Tibial nerve (tissue), 4 donors: ENCODE data around the gene NMT1. TPM values are rescaled to one million over a fixed set of nuclear protein-coding genes. Genes with fewer than 3 reads are reported as not detected.
A peak's percentile ranks its signal among the peaks of the same experiment; 100 is the strongest.

ENCODE experiments used
- DNase-seq, 2 donors: peaks; one replicate each; pipeline ENCODE4 v3.0.0-alpha.2; 2019; ENCODE audit warnings: low spot score in 2 of 2
- H3K27ac ChIP-seq, 4 donors: fragments of 200-600 bp; sonication (generic) in 3 of 4; one replicate each; pipeline ENCODE4 v1.5.1; 2017 to 2019; ENCODE audit warnings: mild to moderate bottlenecking in 1 of 4
- H3K27me3 ChIP-seq, 2 donors: fragments of 200-600 bp; sonication (generic) in 1 of 2; one replicate each; pipeline versions ENCODE4 v1.5.1 to v1.6.0; 2017 to 2019
- H3K36me3 ChIP-seq, 3 donors: fragments of 200-600 bp; sonication (generic); one replicate each; pipeline ENCODE4 v1.5.1; 2018 to 2019
- H3K4me1 ChIP-seq, 4 donors: fragments of 200-600 bp; sonication (generic) in 3 of 4; one replicate each; pipeline ENCODE4 v1.5.1; 2017 to 2019
- H3K4me3 ChIP-seq, 4 donors: fragments of 200-600 bp; sonication (generic) in 3 of 4; one replicate each; pipeline ENCODE4 v1.5.1; 2017 to 2019; ENCODE audit warnings: mild to moderate bottlenecking in 1 of 4, moderate library complexity in 1 of 4
- H3K9me3 ChIP-seq, 4 donors: fragments of 200-600 bp; sonication (generic) in 3 of 4; one replicate each; pipeline ENCODE4 v1.5.1; 2017 to 2019
- EP300 ChIP-seq, 2 donors: sonication (generic); formaldehyde crosslinking; IDR thresholded peaks; one replicate each; pipeline ENCODE4 v1.6.1; 2017; ENCODE audit warnings: antibody characterized with exemption in 2 of 2, mild to moderate bottlenecking in 1 of 2
- POLR2A ChIP-seq, 2 donors: fragments of 450-650 bp; IDR thresholded peaks; one replicate each; pipeline ENCODE4 v1.6.1; 2017; ENCODE audit warnings: antibody characterized with exemption in 2 of 2, mild to moderate bottlenecking in 2 of 2, moderate library complexity in 2 of 2
- WGBS, 2 donors: methylation state at CpG; one replicate each; pipeline ENCODE4 v1.1.5; 2018; 5-methylcytosine and 5-hydroxymethylcytosine counted together
- total RNA-seq, 4 donors: library from RNA; depleted of rRNA; stranded (reverse); fragments of >200 nt; gene quantifications; one replicate each; pipeline ENCODE4 v1.1.0, GENCODE V29; 2016
- TF ChIP-seq, protein P1 (sequence below), 5 experiments: fragments of 200-600 bp in 3 of 5; fragments of 450-650 bp in 2 of 5; sonication (generic) in 3 of 5; IDR thresholded peaks; one replicate each; pipeline ENCODE4 v1.5.1; 2016 to 2019; ENCODE audit warnings: antibody characterized with exemption in 5 of 5, mild to moderate bottlenecking in 3 of 5, moderate library complexity in 2 of 5

Gene NMT1
- 10 to 100 TPM; 63.2 to 97.9 (median 80.1) TPM for total RNA-seq

GRCh38 chr17:45060797-45061605, at the start of gene NMT1:
NMT1 (plus strand) TSS chr17:45061317; CDS start chr17:45061330, 13 bp downstream.
- no peaks in the 10 kb centered on the region for H3K9me3 ChIP-seq
- H3K4me3 ChIP-seq, result peak within 1 kb of the TSS; percentile 59 to 94 (median 68)
- TF ChIP-seq, protein P1, sequence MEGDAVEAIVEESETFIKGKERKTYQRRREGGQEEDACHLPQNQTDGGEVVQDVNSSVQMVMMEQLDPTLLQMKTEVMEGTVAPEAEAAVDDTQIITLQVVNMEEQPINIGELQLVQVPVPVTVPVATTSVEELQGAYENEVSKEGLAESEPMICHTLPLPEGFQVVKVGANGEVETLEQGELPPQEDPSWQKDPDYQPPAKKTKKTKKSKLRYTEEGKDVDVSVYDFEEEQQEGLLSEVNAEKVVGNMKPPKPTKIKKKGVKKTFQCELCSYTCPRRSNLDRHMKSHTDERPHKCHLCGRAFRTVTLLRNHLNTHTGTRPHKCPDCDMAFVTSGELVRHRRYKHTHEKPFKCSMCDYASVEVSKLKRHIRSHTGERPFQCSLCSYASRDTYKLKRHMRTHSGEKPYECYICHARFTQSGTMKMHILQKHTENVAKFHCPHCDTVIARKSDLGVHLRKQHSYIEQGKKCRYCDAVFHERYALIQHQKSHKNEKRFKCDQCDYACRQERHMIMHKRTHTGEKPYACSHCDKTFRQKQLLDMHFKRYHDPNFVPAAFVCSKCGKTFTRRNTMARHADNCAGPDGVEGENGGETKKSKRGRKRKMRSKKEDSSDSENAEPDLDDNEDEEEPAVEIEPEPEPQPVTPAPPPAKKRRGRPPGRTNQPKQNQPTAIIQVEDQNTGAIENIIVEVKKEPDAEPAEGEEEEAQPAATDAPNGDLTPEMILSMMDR (IDR thresholded peaks at IDR 0.05), result peak in 2 of 5 experiments; percentile 50 to 58
- TF ChIP-seq EP300 (IDR thresholded peaks at IDR 0.05) (peak; percentile 70 to 99), POLR2A (IDR thresholded peaks at IDR 0.05) (peak; percentile 80 to 93)
- no peaks in the 10 kb centered on the region for H3K27me3 ChIP-seq
- WGBS, 2 donors, result 0% methylated on average over 45 to 49 of the region's 50 CpGs
- DNase-seq, result peak; percentile 97 to 98
- H3K36me3 ChIP-seq, result peaks cover 0 to 8% (median 0%) of the 10 kb centered on the region in 3 donors
- H3K4me1 ChIP-seq, result peaks cover 8 to 63% (median 34%) of the 10 kb centered on the region in 4 donors
- peak within 1 kb of the TSS; percentile 76 to 97 (median 89) for H3K27ac ChIP-seq

DNA sequence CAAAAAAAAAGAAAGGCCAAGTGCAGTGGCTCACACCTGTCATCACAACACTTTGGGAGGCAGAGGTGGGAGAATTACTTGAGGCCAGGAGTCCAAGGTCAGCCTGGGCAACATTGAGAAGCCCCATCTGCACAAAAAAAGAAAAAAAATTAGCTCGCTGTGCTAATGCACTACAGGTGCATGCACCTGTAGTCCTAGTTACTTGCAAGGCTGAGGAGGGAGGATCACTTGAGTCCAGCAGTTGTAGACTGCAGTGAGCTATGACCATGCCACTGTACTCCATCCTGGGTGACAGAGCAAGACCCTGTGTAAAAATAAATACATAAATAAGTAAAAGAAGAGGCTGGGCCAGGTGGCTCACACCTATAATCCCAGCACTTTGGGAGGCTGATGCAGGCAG, 49.4 kb upstream of the NMT1 start:
- TF ChIP-seq POLR2A (IDR thresholded peaks at IDR 0.05) (no peak), EP300 (IDR thresholded peaks at IDR 0.05) (no peak)
- TF ChIP-seq, protein P1 (IDR thresholded peaks at IDR 0.05), result no peak
- Histone ChIP-seq H3K4me1 (peaks cover 0 to 13% (median 0%) of the 10 kb centered on the region in 4 donors), H3K9me3 (no peaks in the 10 kb centered on the region), H3K36me3 (no peaks in the 10 kb centered on the region), H3K27ac (no peak overlapping the region), H3K4me3 (no peak overlapping the region), H3K27me3 (no peaks in the 10 kb centered on the region)
- 86 to 88% methylated on average over 1 of the region's 1 CpG for WGBS, 2 donors
- DNase-seq, result no peak

GRCh38 chr17:45013021-45013997, 47.8 kb upstream of the NMT1 start:
- TF ChIP-seq, protein P1 (IDR thresholded peaks at IDR 0.05), result no peak
- 54 to 58% methylated on average over 17 of the region's 17 CpGs for WGBS, 2 donors
- Histone ChIP-seq H3K9me3 (no peaks in the 10 kb centered on the region), H3K27me3 (no peaks in the 10 kb centered on the region), H3K27ac (peak overlapping the region in 1 of 4 donors; percentile 39), H3K36me3 (no peaks in the 10 kb centered on the region), H3K4me3 (no peak overlapping the region), H3K4me1 (peaks cover 0 to 19% (median 2%) of the 10 kb centered on the region in 4 donors)
- DNase-seq, result no peak

GRCh38 chr17:45016237-45016636, 44.9 kb upstream of the NMT1 start:
- TF ChIP-seq EP300 (IDR thresholded peaks at IDR 0.05), result no peak
- no peak for DNase-seq
- Histone ChIP-seq H3K27ac (no peak overlapping the region), H3K4me1 (peaks cover 0 to 46% (median 23%) of the 10 kb centered on the region in 4 donors), H3K36me3 (no peaks in the 10 kb centered on the region), H3K27me3 (no peaks in the 10 kb centered on the region), H3K4me3 (no peak overlapping the region), H3K9me3 (no peaks in the 10 kb centered on the region)
- 65 to 66% methylated on average over 7 of the region's 7 CpGs for WGBS, 2 donors

- DNase-seq, result no peak
- H3K4me1 ChIP-seq, result peaks cover 0 to 52% (median 26%) of the 10 kb centered on the region in 4 donors
- no peak overlapping the region for H3K4me3 ChIP-seq
- no peaks in the 10 kb centered on the region for H3K9me3 ChIP-seq
- H3K27me3 ChIP-seq, result no peaks in the 10 kb centered on the region
- no peak overlapping the region for H3K27ac ChIP-seq
- H3K36me3 ChIP-seq, result no peaks in the 10 kb centered on the region
- TF ChIP-seq POLR2A (IDR thresholded peaks at IDR 0.05), result no peak
- TF ChIP-seq, protein P1 (IDR thresholded peaks at IDR 0.05), result no peak
- no peak for TF ChIP-seq EP300 (IDR thresholded peaks at IDR 0.05)
- WGBS, 2 donors, result 73 to 79% methylated on average over 5 of the region's 5 CpGs
Measured at GRCh38 chr17:45016823-45017222, 44.3 kb upstream of the NMT1 start.
